OCI-LY7 (cell line): ENCODE results near the gene VWA5B2. TPM values are rescaled to one million over a fixed set of nuclear protein-coding genes. Genes with fewer than 3 reads are reported as not detected.

ENCODE experiments used
- BruUV-seq: library from RNA; stranded (reverse); fragments of 400-500 nt; replicated peaks from 2 replicates; lab custom pipeline; 2021; lab: Mats Ljungman, UMichigan
- CTCF ChIA-PET: fragments of 300-600 bp; sonication (Branson Sonifier 250); formaldehyde crosslinking; loops from one replicate; lab custom pipeline; 2022; ENCODE audit warnings: antibody characterized with exemption; ENCODE audit not compliant: unreplicated experiment; lab: Charles Lee
- POLR2A ChIA-PET: fragments of 300-600 bp; sonication (Branson Sonifier 250); formaldehyde crosslinking; loops from one replicate; lab custom pipeline; 2022; ENCODE audit warnings: antibody characterized with exemption; lab: Charles Lee
- DNase-seq: peaks from one replicate; pipeline ENCODE4 v3.0.0-alpha.2; 2015; ENCODE audit warnings: low spot score
- H2AFZ ChIP-seq: fragments of 200-600 bp; sonication (generic), shearing (Covaris generic); 2 replicates; pipeline ENCODE4 v1.6.1; 2014; ENCODE audit warnings: mild to moderate bottlenecking, antibody characterized with exemption, low read length, moderate library complexity
- H3K27ac ChIP-seq: fragments of 200-600 bp; sonication (generic); 2 replicates; pipeline ENCODE4 v1.5.1; 2014; ENCODE audit warnings: mixed run types, low read depth, mild to moderate bottlenecking, moderate library complexity, low read length, inconsistent platforms; ENCODE audit not compliant: poor library complexity, severe bottlenecking
- H3K36me3 ChIP-seq: fragments of 200-600 bp; sonication (generic); 2 replicates; pipeline ENCODE4 v1.6.1; 2014; ENCODE audit warnings: mild to moderate bottlenecking, antibody characterized with exemption, low read length, moderate library complexity, mixed read lengths; ENCODE audit not compliant: insufficient read depth
- H3K4me1 ChIP-seq: fragments of 200-600 bp; sonication (generic); 2 replicates; pipeline ENCODE4 v1.5.1; 2014; ENCODE audit warnings: mild to moderate bottlenecking, low read length; ENCODE audit not compliant: insufficient read depth, poor library complexity, severe bottlenecking
- H3K4me2 ChIP-seq: fragments of 200-600 bp; sonication (generic); 2 replicates; pipeline ENCODE4 v1.6.1; 2014; ENCODE audit warnings: mild to moderate bottlenecking, low read length
- H3K4me3 ChIP-seq: fragments of 200-600 bp; sonication (generic); 2 replicates; pipeline ENCODE4 v1.5.1; 2014; ENCODE audit warnings: mild to moderate bottlenecking, low read depth, low read length; ENCODE audit not compliant: poor library complexity, severe bottlenecking
- H3K79me2 ChIP-seq: fragments of 200-600 bp; sonication (generic); 2 replicates; pipeline ENCODE4 v1.6.1; 2016; ENCODE audit warnings: low read depth, mild to moderate bottlenecking, low read length, moderate library complexity, mixed read lengths; ENCODE audit not compliant: insufficient read depth
- H3K9me2 ChIP-seq: fragments of 200-600 bp; sonication (generic); 2 replicates; pipeline ENCODE4 v1.6.1; 2016; ENCODE audit warnings: mild to moderate bottlenecking, low read length, mixed read lengths; ENCODE audit not compliant: insufficient read depth
- H3K9me3 ChIP-seq: fragments of 200-600 bp; sonication (generic); 2 replicates; pipeline ENCODE4 v1.6.1; 2014; ENCODE audit warnings: mild to moderate bottlenecking, mixed run types, low read length, mixed read lengths
- H4K20me1 ChIP-seq: fragments of 200-600 bp; sonication (generic); 2 replicates; pipeline ENCODE4 v1.6.1; 2014; ENCODE audit warnings: mild to moderate bottlenecking, antibody characterized with exemption, low read length, moderate library complexity, mixed read lengths; ENCODE audit not compliant: insufficient read depth
- EZH2phosphoT487 ChIP-seq: fragments of 200-600 bp; sonication (generic); IDR thresholded peaks from 2 replicates; pipeline ENCODE4 v1.6.1; 2018; ENCODE audit warnings: low read depth, borderline replicate concordance, mild to moderate bottlenecking, mixed run types, antibody characterized with exemption, low read length, moderate library complexity, mixed read lengths
- intact Hi-C: fragments of 100-400 bp; cut with micrococcal nuclease; formaldehyde crosslinking; loops from one replicate; pipeline ENCODE4 v1.10.0; 2022; ENCODE audit not compliant: unreplicated experiment
- total RNA-seq, 2 experiments: library from RNA; depleted of rRNA in 1 of 2; stranded (reverse); fragments of >200 nt in 1 of 2; shearing (Covaris generic) in 1 of 2; gene quantifications; 2 replicates each; pipeline ENCODE4 v1.2.3, GENCODE V29; 2014 to 2022
- TF ChIP-seq, protein P1 (sequence below): fragments of 200-600 bp; sonication (generic); conservative IDR thresholded peaks from 2 replicates; pipeline ENCODE4 v1.5.1; 2014; ENCODE audit warnings: mild to moderate bottlenecking, antibody characterized with exemption, low read length, moderate library complexity, mixed read lengths

Gene VWA5B2
- total RNA-seq, 2 experiments from 2014 or later = not detected

GRCh38 chr3:184284696-184285095, 55.3 kb downstream of the VWA5B2 start:
- CTCF ChIA-PET = no interaction called here
- POLR2A ChIA-PET = no interaction called here
- intact Hi-C loops = loop anchor here (5.0 kb wide), 1 partner anchor 32 kb away; no protein-coding TSS in a partner anchor
- Histone ChIP-seq H2AFZ (no peak overlapping the region), H3K9me3 (no peaks in the 10 kb centered on the region), H3K9me2 (no peaks in the 10 kb centered on the region), H3K27ac (no peak overlapping the region), H3K79me2 (no peaks in the 10 kb centered on the region), H3K36me3 (no peaks in the 10 kb centered on the region), H4K20me1 (no peaks in the 10 kb centered on the region), H3K4me2 (no peak overlapping the region), H3K4me3 (no peak overlapping the region), H3K4me1 (no peaks in the 10 kb centered on the region)
- BruUV-seq = no TSS peak
- DNase-seq = peak; percentile 47
- TF ChIP-seq, protein P1, sequence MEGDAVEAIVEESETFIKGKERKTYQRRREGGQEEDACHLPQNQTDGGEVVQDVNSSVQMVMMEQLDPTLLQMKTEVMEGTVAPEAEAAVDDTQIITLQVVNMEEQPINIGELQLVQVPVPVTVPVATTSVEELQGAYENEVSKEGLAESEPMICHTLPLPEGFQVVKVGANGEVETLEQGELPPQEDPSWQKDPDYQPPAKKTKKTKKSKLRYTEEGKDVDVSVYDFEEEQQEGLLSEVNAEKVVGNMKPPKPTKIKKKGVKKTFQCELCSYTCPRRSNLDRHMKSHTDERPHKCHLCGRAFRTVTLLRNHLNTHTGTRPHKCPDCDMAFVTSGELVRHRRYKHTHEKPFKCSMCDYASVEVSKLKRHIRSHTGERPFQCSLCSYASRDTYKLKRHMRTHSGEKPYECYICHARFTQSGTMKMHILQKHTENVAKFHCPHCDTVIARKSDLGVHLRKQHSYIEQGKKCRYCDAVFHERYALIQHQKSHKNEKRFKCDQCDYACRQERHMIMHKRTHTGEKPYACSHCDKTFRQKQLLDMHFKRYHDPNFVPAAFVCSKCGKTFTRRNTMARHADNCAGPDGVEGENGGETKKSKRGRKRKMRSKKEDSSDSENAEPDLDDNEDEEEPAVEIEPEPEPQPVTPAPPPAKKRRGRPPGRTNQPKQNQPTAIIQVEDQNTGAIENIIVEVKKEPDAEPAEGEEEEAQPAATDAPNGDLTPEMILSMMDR = peak; percentile 66
- no peak for TF ChIP-seq EZH2phosphoT487

DNA sequence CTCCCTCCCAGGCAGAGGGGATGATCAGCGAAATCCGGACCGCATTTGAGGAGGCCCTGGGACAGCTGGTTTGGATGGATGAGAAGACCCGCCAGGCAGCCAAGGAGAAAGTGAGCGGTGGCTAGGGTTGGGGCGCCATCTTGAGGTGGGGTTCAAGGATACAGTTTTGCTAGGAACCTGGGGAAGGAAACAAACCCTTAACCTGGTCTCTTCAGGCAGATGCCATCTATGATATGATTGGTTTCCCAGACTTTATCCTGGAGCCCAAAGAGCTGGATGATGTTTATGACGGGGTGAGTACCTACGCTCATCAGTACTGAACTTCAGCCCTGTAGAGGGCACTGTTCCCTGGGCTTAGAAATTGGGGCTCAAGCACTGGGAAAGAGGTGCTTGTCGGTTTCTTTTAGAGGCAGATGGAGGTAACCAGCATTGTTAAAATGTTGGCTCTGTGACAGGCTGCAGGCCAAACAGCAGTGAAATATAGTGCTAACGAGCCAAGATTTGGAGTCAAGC, 60.1 kb downstream of the VWA5B2 start:
- no peaks in the 10 kb centered on the region for H3K9me3 ChIP-seq
- no peaks in the 10 kb centered on the region for H3K9me2 ChIP-seq
- H3K4me2 ChIP-seq = no peak overlapping the region
- BruUV-seq = no TSS peak
- TF ChIP-seq, protein P1 = peak; percentile 90
- TF ChIP-seq EZH2phosphoT487 = no peak
- peak; percentile 65 for DNase-seq
- no peak overlapping the region for H2AFZ ChIP-seq
- no peaks in the 10 kb centered on the region for H4K20me1 ChIP-seq
- no peaks in the 10 kb centered on the region for H3K36me3 ChIP-seq
- H3K27ac ChIP-seq = no peak overlapping the region
- H3K79me2 ChIP-seq = no peaks in the 10 kb centered on the region
- POLR2A ChIA-PET = no interaction called here
- H3K4me3 ChIP-seq = no peak overlapping the region
- no peaks in the 10 kb centered on the region for H3K4me1 ChIP-seq
- intact Hi-C loops = loop anchor here (1.0 to 5.0 kb wide), 3 partner anchors 37 to 394 kb away; no protein-coding TSS in a partner anchor
- CTCF ChIA-PET = interaction anchor here (0.7 kb wide), 1 partner anchor 144 kb away, joined by 4 read pairs; no protein-coding TSS in a partner anchor

GRCh38 chr3:184290331-184290730, 60.9 kb downstream of the VWA5B2 start:
- no peak overlapping the region for H3K4me2 ChIP-seq
- no peak for TF ChIP-seq EZH2phosphoT487
- TF ChIP-seq, protein P1 = no peak
- no peak overlapping the region for H3K4me3 ChIP-seq
- ChIA-PET POLR2A (no interaction called here), CTCF (no interaction called here)
- H3K4me1 ChIP-seq = no peaks in the 10 kb centered on the region
- H3K9me3 ChIP-seq = no peaks in the 10 kb centered on the region
- H3K79me2 ChIP-seq = no peaks in the 10 kb centered on the region
- no TSS peak for BruUV-seq
- intact Hi-C loops = no loop called here
- DNase-seq = no peak
- H2AFZ ChIP-seq = no peak overlapping the region
- no peak overlapping the region for H3K27ac ChIP-seq
- no peaks in the 10 kb centered on the region for H3K36me3 ChIP-seq
- H4K20me1 ChIP-seq = no peaks in the 10 kb centered on the region
- no peaks in the 10 kb centered on the region for H3K9me2 ChIP-seq
